Measurements from ENCODE around the gene CYTH1. TPM values are rescaled to one million over a fixed set of nuclear protein-coding genes. Genes with fewer than 3 reads are reported as not detected.

The CYTH1 gene
- polyA plus RNA-seq, 1 donor from 2014 or later = 120 TPM

- Histone ChIP-seq H3K27me3 (ENCODE audit: insufficient read depth, low read depth, low read length) (no peaks in the 10 kb centered on the region), H3F3A (ENCODE audit: insufficient read depth, low read length, poor library complexity, severe bottlenecking) (no peaks in the 10 kb centered on the region), H3K36me3 (ENCODE audit: insufficient read depth, low read length) (no peaks in the 10 kb centered on the region), H3K9me2 (ENCODE audit: insufficient read depth, low read length) (no peaks in the 10 kb centered on the region), H3K4me2 (ENCODE audit: low read length) (no peak overlapping the region), H3K27ac (ENCODE audit: low read length) (no peak overlapping the region), H4K20me1 (ENCODE audit: insufficient read depth) (no peaks in the 10 kb centered on the region), H3K9me3 (ENCODE audit: low read length) (no peaks in the 10 kb centered on the region), H3K4me3 (ENCODE audit: low read length) (no peak overlapping the region), H2AFZ (ENCODE audit: low read depth, low read length) (no peak overlapping the region), H3K79me2 (replicated peaks; ENCODE audit: insufficient read depth, low read length) (no peaks in the 10 kb centered on the region), H3K9ac (ENCODE audit: low read length) (no peak overlapping the region)
- no peak for TF ChIP-seq EZH2 (IDR thresholded peaks at IDR 0.05; ENCODE audit: borderline replicate concordance, insufficient read depth, low read length, poor library complexity, severe bottlenecking)
- no peak for TF ChIP-seq RAD21 (conservative IDR thresholded peaks at IDR 0.05)
Observed at GRCh38 chr17:78821961-78822360, 39.9 kb upstream of the CYTH1 start.

GRCh38 chr17:78820841-78821240 is 38.8 kb upstream of the CYTH1 start:
- no peak overlapping the region for H3K4me3 ChIP-seq (ENCODE audit: low read length)
- H3K9ac ChIP-seq (ENCODE audit: low read length) = no peak overlapping the region
- no peaks in the 10 kb centered on the region for H4K20me1 ChIP-seq (ENCODE audit: insufficient read depth)
- H3K27me3 ChIP-seq (ENCODE audit: insufficient read depth, low read depth, low read length) = no peaks in the 10 kb centered on the region
- H3K9me3 ChIP-seq (ENCODE audit: low read length) = no peaks in the 10 kb centered on the region
- no peak overlapping the region for H3K27ac ChIP-seq (ENCODE audit: low read length)
- no peak overlapping the region for H2AFZ ChIP-seq (ENCODE audit: low read depth, low read length)
- no peaks in the 10 kb centered on the region for H3F3A ChIP-seq (ENCODE audit: insufficient read depth, low read length, poor library complexity, severe bottlenecking)
- H3K9me2 ChIP-seq (ENCODE audit: insufficient read depth, low read length) = no peaks in the 10 kb centered on the region
- no peaks in the 10 kb centered on the region for H3K36me3 ChIP-seq (ENCODE audit: insufficient read depth, low read length)
- TF ChIP-seq SMC3 (conservative IDR thresholded peaks at IDR 0.05; ENCODE audit: poor library complexity) (no peak), TAF1 (IDR thresholded peaks at IDR 0.05; ENCODE audit: low read depth) (no peak), RAD21 (conservative IDR thresholded peaks at IDR 0.05) (no peak), POLR2AphosphoS5 (IDR thresholded peaks at IDR 0.05) (no peak), EZH2 (IDR thresholded peaks at IDR 0.05; ENCODE audit: borderline replicate concordance, insufficient read depth, low read length, poor library complexity, severe bottlenecking) (no peak), EP300 (conservative IDR thresholded peaks at IDR 0.05; ENCODE audit: poor library complexity, severe bottlenecking) (no peak), REST (IDR thresholded peaks at IDR 0.05; ENCODE audit: borderline replicate concordance) (no peak), CTCF (IDR thresholded peaks at IDR 0.05; ENCODE audit: poor library complexity, severe bottlenecking) (no peak), MXI1 (conservative IDR thresholded peaks at IDR 0.05; ENCODE audit: poor library complexity, severe bottlenecking) (no peak)
- H3K4me2 ChIP-seq (ENCODE audit: low read length) = no peak overlapping the region
- H3K79me2 ChIP-seq (replicated peaks; ENCODE audit: insufficient read depth, low read length) = no peaks in the 10 kb centered on the region

Measured in neural cell (in vitro differentiated cells).